HG03039 (cell line): ENCODE measurements around the gene ADGRF5.
"Not testable (repeated sequence)": the region's sequence is repeated elsewhere in the genome, so short reads cannot be mapped to it uniquely, and the experiment has no call there.

Experiments used
- ATAC-seq: cut with Tn5 transposase; IDR thresholded peaks from one replicate; pipeline ENCODE4 v1.9.1; 2021; ENCODE audit warnings: mild to moderate bottlenecking, moderate library complexity; ENCODE audit not compliant: unreplicated experiment

Gene ADGRF5

GRCh38 chr6:46895930-46896329 is 25.8 kb downstream of the ADGRF5 start:
- no peak for ATAC-seq

- ATAC-seq = no peak
Measured at GRCh38 chr6:46894433-46894832, 27.3 kb downstream of the ADGRF5 start.

- ATAC-seq = no peak
Measured at GRCh38 chr6:46893648-46894047, 28.1 kb downstream of the ADGRF5 start.

- ATAC-seq = no peak
Measured at GRCh38 chr6:46891252-46891795, 30.4 kb downstream of the ADGRF5 start.

- ATAC-seq = no peak
Measured at GRCh38 chr6:46888578-46888977, 33.2 kb downstream of the ADGRF5 start.

- ATAC-seq = no peak
Measured at GRCh38 chr6:46888031-46888430, 33.7 kb downstream of the ADGRF5 start.

GRCh38 chr6:46882645-46883044 is 39.1 kb downstream of the ADGRF5 start:
- ATAC-seq = no peak

- ATAC-seq = no peak
Measured at GRCh38 chr6:46879003-46879402, 42.7 kb downstream of the ADGRF5 start.

GRCh38 chr6:46876126-46876525 is 45.6 kb downstream of the ADGRF5 start:
- no peak for ATAC-seq

- ATAC-seq = no peak
Measured at GRCh38 chr6:46867411-46867810, 54.3 kb downstream of the ADGRF5 start.

GRCh38 chr6:46865221-46865620 is 56.5 kb downstream of the ADGRF5 start:
- ATAC-seq = no peak

GRCh38 chr6:46863791-46864190 is 57.9 kb downstream of the ADGRF5 start:
- ATAC-seq = no peak

GRCh38 chr6:46862381-46862780 is 59.4 kb downstream of the ADGRF5 start:
- no peak for ATAC-seq

- ATAC-seq = peak; percentile 53
Measured at GRCh38 chr6:46855966-46856365, 65.8 kb downstream of the ADGRF5 start.

GRCh38 chr6:46851576-46851975 is 70.2 kb downstream of the ADGRF5 start:
- not testable (repeated sequence) for ATAC-seq

GRCh38 chr6:46850792-46851191 is 70.9 kb downstream of the ADGRF5 start:
- no peak for ATAC-seq

- ATAC-seq = no peak
Measured at GRCh38 chr6:46849361-46849690, 72.4 kb downstream of the ADGRF5 start.

GRCh38 chr6:46848684-46849360 is 72.9 kb downstream of the ADGRF5 start:
- ATAC-seq = peak; percentile 96

- ATAC-seq = no peak
Measured at GRCh38 chr6:46845126-46845525, 76.6 kb downstream of the ADGRF5 start.

GRCh38 chr6:46842252-46842846 is 79.4 kb downstream of the ADGRF5 start:
- ATAC-seq = not testable (repeated sequence)

GRCh38 chr6:46838033-46838432 is 83.7 kb downstream of the ADGRF5 start:
- no peak for ATAC-seq

- not testable (repeated sequence) for ATAC-seq
Measured at GRCh38 chr6:46834991-46835390, 86.7 kb downstream of the ADGRF5 start.
